ENCODE measurements around the gene SLC17A6.

SLC17A6 gene
- total RNA-seq, result 0 reads per million in 2 donors

DNA sequence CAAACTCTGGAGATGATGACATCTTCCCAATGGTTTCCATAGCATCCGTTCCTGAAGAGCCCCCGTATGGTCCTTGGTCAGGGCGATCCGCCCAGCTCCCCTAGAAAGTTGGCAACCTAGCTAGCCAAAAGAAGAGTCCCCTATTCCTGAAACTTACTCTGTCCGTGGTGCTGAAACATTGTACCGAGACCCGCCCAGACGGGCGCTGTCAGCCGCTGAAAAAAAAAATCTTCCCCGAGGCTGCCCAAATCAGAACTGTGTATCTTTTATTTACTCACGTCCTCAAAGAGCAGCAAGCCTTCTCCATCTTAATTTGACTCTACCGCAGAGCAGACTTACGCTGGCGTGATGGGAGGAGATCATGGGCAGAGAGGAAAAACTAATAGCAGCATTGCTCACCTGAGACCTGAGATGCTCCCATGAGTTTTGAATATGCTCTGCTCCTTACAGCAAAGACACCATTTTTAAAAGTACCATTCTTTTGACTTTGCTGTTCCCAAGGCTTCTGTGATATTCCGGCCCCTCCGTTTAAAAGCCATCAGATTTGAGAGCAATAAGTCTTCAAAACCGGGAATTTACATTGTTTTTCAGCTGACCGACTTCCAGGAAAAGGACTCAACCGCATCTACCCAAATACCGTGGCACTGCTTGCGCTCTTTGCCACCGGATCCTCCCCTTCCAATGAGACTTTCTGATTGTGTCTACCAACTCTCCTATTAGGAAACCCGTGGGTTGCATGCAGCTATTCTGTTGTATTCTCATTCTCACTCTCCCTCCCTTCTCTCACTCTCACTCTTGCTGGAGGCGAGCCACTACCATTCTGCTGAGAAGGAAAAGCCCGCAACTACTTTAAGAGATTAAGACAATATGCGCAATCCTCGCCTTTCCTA, at the start of gene SLC17A6:
TSS of gene SLC17A6 (plus strand) at position 786 of the 890 bp plus-strand sequence. CDS start 153 bp downstream, outside the sequence.
- peak in 1 of 5 experiments; percentile 18 for DNase-seq

DNA sequence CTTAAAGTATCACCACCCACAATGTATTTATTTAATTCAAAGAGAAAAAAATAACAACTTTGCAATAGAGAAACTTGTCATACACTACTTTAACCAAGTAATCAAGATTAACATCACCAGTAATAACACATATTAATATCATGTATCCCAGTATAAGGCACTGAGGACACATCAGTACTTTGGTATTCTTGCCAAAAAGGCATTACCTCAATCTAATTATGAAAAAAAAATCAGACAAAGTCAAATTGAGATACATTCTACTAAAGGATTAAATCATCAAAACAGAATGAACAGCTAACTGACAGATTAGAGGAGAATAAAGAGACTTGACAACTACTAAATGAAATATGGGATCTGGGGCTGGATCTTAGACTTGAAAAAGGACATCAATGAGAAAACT, 35.8 kb upstream of the SLC17A6 start:
- DNase-seq, result no peak

DNA sequence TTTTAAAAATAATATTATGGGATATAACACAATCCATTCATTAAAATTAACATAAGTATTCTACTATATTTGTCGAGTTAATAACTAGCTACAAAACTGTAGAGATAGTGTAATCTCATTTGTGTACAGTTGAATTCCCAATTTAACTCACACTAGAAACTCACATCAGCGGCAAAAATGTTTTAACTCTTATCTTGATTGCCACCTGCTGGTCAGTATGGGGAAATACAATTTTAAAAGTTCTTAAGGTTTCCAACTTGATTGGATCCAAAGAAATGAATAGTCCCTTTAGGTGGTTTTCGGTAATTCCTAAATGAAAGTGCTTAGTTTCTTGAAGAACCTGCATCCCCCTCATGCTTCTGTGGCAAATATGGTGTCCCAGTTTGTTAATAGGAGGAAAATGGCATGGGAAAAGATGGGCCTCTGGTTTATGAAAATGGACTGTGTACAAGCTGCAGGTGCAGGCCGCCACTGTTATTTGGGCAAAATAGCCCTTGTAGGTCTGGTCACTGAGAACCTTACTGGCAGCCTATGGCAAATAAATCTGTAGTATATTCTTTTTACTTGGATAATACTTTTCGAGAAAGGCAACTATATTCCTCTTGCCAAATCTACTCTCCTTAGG, 33.7 kb upstream of the SLC17A6 start:
- DNase-seq, result peak in 1 of 5 experiments; percentile 18

DNA sequence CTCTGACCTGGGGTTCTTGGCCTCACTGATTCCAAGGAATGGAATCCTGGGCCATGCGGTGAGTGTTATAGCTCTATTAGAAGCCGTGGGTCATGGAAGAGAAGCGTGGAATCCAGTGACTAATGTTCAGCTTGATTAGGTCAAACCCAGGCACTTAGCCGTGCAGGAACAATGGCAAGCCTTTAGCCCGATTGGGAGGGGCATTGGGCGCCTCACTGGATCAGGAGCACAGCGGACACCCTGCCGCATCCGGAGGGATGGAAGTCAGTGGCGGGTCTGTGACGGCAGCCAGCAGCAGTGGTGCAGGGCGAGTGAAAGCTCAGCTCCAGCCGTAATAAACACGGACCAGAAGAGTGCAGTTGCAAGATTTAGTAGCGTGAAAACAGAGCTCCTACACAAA, 20.5 kb upstream of the SLC17A6 start:
- DNase-seq, result no peak

DNA sequence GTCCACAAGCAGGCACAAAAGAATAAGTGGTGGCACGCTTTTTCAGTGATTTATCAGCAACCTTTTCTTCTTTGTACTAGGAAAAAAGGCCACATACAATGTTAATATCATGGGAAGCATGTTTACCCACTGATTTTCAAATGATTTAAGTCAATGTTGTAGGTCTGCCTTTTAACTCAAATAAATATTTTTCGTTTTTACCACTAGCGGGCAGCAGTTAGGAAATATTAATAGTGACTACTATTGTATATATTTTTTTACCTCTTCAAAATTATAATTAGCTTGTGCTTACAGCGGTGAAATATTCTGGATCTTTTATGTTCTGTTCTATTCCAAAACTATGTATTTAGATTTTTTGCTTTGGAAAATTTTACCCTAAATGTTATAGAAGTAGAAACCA, 6.4 kb upstream of the SLC17A6 start:
- DNase-seq, result no peak

DNA sequence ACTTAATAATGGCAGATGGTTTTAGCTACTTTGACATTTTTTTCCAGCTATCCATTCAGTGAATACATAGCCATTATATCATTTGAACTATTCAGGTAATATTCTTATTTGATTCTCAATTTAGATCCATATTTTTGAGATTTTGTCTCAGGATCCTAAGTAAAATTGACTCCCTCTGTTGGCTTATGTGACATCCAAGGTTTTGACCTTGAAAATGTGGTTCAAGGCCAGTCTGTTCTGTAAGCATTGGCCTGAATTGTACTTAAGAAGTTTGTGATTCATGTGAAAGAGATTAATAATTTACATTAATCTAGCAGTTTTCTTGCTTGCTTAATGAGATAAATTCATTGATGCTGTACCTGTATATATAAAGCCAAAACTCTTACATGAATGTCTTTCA, 1.6 kb upstream of the SLC17A6 start:
- DNase-seq, result no peak

DNA sequence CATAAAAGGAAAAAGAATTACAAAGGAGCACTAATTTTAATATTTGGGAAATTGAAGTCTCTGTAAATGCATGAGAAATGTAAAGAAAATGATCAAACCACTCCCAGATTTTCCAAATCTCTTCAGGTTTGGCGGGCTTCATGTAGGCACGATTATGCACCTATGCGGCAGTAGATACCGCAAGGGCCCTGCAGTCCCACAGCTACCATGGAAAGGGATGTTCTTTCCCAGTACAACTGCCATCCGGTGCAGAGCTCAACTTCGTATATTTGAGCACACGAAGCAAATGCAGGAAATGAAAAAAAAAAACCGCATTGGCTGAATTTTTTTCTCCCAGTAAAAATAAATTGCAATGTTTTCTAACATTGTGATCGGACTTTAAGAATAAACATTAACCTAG, 1.4 kb downstream of the SLC17A6 start:
- no peak for DNase-seq

DNA sequence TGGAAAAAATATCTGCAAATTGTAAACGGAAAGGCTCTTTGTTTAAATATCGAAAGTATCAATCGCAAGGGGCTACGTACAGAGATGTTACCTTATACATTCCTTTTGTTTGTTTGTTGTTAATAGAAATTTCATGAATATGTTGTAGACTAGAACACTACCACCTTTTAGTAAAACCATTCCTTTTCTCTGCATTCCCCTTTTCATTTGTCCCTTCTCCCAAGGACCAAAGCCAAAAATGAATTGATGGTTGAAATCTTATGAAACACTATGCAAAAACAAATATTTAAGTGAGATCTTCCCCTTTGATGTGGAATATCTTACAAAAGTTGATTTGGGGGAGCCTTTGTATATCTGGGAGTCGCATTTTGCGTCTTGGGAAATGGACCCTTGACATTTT, 2.1 kb downstream of the SLC17A6 start:
- DNase-seq, result no peak

DNA sequence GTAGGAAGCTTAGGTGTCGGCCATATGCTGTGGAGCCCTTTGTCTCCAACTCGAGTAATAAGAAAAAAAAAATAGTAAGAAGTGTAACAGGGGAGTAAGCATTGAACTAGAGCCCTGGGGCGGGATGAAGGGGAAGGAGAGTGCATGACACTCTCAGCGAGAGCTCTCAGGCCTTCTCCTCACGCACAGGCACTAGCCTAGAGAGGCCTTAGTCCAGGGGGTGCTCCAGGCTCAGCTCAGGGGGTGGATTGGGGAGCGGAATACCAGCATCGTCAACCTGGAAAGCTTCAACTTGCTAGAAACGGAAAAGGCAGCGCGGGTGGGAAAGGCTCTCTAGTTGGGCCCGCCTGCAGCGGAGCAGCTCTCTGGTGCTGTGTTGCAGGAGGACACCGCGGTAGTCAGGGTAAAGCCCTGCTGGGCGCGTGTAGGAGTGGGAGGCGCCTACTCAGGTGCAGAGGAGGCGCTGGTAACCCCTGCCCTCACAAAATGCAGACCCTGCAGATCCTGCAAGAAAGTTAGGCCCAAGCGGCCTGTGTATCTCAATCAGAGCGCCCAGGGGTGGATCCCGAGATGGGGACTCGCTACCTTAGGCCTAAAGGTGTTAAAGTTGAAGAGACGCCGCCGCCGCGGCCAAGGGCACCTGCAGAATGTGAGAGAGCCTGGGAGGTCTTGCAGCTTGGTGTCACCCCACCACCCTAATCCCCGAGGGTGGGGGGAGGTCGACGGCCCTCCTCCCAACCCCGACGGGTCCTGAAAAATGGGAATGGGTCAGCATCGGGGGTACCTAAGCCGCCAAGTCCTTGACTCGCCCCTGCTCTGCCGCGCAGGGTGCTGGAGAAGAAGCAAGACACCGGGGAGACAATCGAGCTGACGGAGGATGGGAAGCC, 2.8 kb downstream of the SLC17A6 start:
- DNase-seq, result no peak

DNA sequence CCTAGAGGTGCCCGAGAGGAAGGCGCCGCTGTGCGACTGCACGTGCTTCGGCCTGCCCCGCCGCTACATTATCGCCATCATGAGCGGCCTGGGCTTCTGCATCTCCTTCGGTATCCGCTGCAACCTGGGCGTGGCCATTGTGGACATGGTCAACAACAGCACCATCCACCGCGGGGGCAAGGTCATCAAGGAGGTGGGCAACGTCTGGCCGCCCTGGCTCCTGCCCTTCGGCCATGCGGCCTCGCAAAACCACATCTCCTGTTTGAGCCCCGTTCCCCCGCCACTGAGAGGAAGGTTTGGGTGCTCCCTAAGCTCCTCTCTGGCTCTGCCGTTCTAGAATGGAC, 3.4 kb downstream of the SLC17A6 start:
- DNase-seq, result no peak

DNA sequence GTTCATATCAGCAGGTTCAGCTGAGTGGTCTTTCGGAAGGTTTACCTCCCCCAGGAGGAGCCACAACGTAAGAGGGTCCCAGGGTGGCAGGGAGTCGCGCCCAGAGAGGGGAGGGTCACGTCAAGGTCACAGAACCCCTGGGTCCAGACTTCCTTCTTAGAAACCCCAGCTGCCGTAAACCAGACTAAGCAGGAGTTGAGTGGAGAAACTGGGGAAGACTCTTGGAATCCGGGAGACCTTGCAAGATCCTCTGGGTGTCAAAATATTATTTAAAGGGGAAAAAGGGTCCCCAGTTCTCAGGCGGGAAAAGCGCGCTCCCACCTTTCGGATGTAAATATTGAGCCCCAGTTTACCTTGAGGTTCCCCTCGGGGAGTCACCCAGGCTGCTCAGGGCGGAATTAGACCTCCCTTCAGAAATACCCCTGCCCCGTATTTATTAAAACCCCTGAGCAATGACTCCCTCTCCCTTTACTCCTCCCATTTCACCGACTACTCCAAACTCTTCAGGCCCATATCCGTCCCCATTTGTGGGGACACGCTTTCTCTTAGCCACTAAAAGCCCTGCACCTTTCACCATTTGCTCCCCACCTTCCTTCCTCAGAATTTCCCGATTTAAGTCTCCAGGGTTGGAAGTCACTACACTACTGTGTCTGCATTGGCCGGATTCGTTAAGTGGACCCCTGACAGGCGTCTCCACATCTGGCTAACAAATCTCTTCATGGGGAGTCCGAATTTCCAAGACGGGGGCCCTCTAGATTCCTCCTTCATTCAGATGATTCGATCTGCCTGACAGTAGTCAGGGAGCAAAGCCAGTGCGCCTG, 4.2 kb downstream of the SLC17A6 start:
- DNase-seq, result no peak

DNA sequence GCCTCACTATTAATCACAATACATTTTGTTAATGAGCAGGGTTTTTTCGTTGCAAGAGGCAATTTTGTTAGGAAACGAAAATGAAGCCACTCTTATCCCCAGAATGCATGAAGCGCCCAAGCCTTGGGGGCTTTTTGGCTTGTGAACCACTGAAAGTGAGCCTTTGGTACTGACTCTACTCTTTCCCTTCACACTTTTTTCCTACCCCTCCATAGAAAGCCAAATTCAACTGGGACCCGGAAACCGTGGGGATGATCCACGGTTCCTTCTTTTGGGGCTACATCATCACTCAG, 4.8 kb downstream of the SLC17A6 start:
- no peak for DNase-seq

DNA sequence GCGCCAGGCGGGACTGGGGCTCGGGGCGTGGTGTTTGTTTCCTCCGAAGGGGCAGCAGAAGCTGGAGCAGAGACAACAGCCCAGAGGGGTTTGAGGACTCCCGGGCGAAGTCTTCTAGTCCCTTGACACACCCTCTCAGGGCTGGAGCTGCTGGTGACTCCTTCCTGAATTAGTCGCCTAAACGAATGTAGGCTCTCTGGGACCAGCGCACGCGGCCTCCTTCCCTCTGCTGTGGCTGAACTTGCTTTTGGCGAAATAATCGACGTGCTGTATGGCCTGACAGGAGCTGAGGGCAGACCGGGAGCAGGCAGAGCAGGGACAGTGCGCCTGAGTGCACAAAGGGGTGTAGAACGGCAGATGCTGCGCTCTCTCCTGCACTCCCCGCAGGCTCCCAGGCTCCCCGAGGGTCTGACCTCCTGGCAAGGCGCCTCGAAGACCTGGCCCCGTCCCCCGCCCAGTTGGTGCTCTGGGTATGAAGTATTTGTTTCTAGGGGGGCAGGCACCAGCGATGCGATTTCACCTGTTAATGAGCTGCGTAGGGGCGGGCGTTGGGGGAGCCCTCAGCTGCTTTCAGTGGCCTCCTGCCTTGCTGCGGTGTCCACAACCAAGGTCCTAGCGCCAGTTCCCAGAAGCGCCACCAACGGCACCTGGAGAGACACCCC, 5.3 kb downstream of the SLC17A6 start:
- no peak for DNase-seq

DNA sequence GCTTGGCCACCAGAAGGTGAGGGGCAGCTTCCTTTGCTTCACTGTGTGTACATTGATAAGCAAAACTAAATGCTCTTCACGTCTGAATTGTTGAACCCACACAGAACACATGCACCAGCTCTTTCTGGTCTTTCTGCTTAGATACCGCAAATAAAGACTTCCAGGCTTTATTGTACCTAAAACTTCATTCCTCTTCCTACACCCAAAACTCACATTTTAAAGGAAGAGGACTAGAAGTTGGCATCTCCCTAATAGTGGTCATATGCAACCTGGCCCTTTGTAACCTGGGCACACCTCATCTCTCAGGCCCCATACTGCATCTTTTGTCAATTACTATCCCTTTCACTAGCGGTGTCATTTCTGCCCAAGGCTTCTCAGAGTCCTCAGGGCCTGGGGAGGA, 5.9 kb downstream of the SLC17A6 start:
- no peak for DNase-seq

DNA sequence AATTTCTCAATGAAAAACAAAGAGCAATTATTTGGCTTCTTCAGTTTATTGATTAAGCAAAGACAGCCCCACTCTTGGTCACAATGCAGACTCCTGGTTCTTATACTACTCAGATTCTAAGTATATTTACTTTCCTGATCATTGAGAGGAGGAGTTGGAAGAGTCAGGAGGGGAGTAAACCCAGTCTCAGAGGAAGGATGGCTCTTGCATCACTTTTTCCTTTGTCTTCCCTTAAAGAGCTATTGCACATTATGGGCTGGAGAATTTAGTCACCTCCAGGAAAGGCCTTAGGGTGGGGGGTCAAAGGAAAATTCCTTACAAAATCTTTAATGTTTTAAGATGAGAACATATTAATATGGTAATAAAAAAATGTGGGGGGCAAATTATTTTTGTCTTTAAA, 8.1 kb downstream of the SLC17A6 start:
- DNase-seq, result no peak

DNA sequence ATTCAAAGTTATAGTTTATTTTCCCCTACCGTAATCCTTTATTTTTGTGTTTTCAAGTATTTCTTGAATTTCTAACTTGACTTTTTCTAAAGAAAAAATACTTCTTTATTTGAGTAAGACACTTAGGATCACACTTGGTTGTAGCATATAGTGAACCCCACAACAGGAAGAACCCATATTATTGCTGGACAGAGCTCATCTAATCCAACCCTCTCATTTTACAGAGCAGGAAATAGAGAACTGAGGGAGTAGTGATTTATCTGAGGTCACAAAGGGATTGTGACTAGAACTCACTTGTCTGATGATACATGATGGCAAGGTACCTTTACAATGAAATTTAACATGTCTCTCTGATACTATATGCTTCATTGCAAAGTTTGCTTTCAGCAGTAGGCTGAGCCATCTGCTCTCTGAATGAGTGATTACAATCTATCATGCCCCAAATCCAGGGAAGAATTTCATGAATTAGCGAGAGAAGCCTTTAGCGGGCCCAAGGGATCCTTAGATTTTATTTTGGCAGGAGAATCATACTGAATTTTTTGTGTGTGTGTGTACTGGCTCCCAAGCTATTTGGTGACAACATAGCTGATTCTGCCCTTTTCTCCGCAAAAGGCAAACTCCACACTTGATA, 9.8 kb downstream of the SLC17A6 start:
- no peak for DNase-seq

DNA sequence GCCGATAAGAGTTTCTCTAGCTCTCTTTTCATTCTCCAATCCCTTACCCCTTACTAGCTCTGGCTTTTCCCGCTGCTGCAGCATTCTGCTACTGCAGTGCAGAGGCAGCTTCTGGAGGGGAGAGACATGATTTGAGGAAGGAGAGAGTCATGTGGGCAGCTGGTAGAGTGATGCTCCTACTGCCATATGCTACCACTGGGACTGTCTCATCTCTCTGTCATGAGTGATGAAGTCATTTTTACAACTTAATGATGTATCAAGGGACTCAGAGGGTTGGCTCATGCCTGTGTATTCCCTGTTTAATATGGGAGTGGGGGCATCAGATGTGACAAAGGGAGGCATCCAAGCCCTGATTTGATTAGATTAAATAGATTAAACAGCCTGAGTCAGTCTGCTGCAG, 11.3 kb downstream of the SLC17A6 start:
- no peak for DNase-seq

DNA sequence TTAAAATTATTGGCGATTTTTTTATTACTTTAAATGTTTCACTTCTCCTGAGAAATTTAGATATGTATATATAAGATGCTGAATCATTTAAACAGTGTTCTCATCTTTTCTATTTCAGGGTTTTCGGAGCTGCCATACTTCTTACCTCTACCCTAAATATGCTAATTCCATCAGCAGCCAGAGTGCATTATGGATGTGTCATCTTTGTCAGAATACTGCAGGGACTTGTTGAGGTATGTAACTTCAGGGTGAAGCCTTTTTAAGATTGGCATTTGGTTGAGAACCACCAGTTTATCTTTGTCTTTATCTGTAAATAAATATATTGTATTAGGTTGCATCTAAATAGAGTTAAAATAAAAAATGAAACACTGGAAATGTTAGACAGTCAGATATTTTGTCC, 21.1 kb downstream of the SLC17A6 start:
- DNase-seq, result no peak

DNA sequence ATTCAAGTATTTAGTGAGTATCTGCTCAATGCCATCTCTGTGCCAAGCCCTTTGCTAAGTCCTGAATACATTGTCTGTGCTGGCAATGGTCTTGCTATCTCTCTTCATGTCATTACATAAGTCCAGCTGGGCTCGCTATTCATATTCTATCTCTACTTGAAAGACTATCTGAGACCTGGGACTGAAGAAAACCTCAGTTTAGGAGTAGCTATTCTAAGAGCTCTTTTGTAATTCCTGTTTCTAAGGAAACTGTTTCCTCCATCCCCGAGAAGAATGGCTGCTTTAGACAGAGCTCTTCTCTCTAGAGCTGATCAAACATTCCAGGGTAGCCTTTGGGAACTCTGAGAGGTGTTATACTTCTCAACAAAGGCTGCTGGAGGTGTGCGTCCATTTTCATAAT, 33.0 kb downstream of the SLC17A6 start:
- no peak for DNase-seq

DNA sequence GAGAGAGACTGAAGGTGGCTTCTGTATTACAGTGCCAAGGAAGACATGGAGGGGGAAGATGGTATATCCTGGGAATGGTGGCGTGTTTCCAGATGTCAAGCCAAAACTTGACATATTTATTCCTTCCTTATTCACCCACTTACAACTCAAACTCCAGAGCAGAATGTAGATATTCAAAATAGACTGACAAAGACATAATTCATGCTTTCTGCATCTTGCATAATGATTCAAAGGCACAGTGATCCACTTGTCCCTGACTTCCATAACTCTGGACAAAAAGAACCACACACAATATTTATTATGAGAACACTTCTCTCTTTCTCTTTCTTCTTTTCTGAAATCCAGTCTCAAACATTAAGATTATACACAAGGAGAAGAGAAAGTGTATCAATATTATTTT, 48.9 kb downstream of the SLC17A6 start:
- DNase-seq, result no peak

DNA sequence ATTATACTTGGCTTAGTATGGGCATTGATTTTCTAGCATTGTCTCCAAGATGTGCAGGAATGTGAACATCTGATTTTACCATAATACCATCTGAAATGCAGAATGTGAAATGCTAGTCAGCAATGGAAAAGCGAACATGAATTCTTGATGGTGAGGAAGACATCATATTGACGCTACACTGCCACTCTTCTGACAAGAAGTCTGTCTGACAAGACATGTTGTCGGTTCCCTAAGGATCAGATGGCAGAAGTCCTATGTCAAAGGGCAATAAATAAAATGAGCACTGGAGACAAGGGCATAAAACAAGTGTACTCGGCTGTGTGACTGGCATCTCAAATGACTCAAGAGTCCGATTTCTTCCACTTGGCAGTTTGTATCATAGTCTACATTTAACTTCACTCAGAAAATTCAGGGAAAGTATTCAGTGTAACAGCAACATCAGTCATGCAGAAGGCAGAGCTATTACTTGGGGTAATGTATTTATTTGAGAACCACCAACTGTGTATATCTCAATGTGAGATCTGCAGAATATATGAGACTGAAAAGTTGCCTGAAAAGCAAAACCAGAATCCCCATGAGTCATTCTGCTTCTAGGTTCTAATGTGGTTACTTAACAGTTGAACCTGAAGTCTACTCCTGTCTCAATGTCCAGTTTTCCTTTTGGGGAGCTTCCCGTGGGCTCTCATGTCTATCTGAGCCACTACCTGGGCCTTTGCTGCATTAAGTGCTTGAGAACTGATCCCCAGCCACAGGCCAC, 51.5 kb downstream of the SLC17A6 start:
- no peak for DNase-seq

All from T-helper 2 cell (primary cell).